HG03439 (cell line): ENCODE results near the gene RASA4B.
"Not testable (repeated sequence)": the region's sequence is repeated elsewhere in the genome, so short reads cannot be mapped to it uniquely, and the experiment has no call there.

Experiments used
- ATAC-seq: cut with Tn5 transposase; IDR thresholded peaks from one replicate; pipeline ENCODE4 v1.9.1; 2021; ENCODE audit warnings: mild to moderate bottlenecking, moderate library complexity; ENCODE audit not compliant: unreplicated experiment

RASA4B gene

GRCh38 chr7:102455596-102455995 lies 62.0 kb downstream of the RASA4B start:
- no peak for ATAC-seq

- ATAC-seq, result not testable (repeated sequence)
Measured at GRCh38 chr7:102454932-102455331, 62.6 kb downstream of the RASA4B start.

- ATAC-seq, result no peak
Measured at GRCh38 chr7:102454468-102454867, 63.1 kb downstream of the RASA4B start.

DNA sequence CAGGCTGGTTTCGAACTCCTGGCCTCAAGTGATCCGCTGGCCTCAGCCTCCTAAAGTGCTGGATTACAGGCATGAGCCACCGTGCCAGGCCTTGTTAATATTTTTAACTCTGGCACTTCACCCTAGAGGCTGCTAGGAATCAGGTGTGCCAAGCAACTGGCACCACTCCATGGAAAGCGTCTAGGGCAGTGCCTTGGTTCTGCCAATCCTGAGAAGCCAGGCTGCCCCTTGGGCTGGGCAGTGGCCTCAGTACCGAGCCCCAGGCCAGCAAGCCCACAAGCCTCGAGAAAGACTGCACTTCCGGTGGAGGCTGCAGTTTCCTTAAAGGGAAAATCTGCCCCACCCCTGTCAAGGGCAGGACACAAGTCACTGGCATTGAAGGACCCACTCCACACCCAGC lies 64.3 kb downstream of the RASA4B start:
- ATAC-seq, result no peak

DNA sequence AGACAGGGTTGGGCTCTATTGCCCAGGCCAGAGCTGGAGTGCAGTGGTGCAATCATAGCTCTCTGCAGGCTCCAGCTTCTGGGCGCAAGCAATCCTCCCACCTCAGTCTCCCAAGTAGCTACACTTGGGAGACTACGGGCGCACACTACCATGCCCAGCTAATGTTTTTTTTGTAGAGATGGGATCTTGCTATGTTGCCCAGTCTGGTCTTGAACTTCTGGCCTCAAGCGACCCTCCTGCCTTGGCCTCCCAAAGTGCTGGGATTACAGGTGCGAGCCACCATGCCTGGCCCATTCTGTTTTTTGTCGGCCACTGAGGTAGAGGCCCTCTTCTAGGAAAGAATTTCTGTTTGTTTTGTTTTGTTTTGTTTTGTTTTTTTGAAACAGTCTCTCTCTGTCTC lies 65.1 kb downstream of the RASA4B start:
- ATAC-seq, result no peak

- no peak for ATAC-seq
Measured at GRCh38 chr7:102451371-102452054, 66.1 kb downstream of the RASA4B start.

DNA sequence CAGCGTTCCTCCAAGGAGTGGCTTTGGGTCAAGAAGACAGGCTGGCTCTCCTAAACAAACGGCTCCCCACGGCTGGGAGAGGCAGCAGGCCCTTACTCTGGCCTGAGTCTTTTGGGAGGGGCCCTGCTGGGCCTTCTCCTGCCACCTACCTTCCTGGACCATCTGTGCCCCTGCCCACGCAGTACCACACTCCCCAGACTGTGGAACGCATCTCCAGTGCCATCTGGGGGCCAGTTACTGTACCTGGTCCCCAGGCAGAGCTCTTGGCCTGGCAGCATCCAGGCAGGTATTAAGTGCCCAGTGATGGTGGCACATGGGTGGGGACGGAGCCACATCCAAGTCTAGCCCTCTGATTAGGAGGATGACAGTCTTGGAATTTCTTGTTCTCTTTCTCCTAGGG lies 67.3 kb downstream of the RASA4B start:
- ATAC-seq, result no peak

DNA sequence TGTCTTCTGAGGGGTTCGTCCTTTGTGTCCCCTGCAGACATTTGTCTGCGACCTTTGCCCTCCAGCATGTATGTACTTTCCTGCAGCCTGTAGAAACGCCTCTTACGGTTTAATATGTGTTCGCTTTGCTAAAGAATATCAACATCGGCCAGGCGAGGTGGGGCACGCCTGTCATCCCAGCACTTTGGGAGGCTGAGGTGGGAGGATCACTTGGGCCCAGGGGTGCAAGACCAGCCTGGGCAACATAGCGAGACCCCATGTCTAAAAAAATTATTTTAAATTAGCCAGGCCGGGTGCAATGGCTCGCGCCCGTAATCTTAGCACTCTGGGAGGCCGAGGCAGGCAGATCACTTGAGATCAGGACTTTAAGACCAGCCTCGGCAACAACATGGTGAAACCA lies 68.4 kb downstream of the RASA4B start:
- no peak for ATAC-seq

DNA sequence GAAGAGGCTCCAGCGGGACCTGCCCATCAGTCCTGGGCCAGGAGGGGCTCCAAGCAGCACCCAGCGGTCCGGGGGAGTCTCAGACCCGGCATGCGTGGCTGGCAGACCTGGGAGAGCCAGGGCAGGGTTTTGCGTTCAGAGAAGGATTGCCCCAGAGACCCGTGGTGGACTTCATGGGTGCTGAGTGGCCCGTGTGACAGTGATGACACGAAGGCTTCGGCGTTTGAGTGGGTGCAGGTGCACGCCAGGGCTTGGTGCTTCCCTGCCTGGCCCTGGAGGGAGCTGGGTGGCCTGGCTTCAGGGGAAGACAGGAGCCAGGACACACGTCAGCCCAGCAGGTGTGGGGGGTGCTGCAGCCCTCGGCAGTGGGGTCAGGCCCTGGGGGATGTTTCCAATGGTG lies 70.3 kb downstream of the RASA4B start:
- ATAC-seq, result no peak

GRCh38 chr7:102446387-102447156 lies 71.0 kb downstream of the RASA4B start:
- no peak for ATAC-seq

GRCh38 chr7:102445674-102446071 lies 71.9 kb downstream of the RASA4B start:
- ATAC-seq, result no peak

GRCh38 chr7:102444961-102445673 lies 72.5 kb downstream of the RASA4B start:
- ATAC-seq, result peak; percentile 40

GRCh38 chr7:102439963-102440795 lies 77.4 kb downstream of the RASA4B start:
- ATAC-seq, result no peak

- ATAC-seq, result no peak
Measured at GRCh38 chr7:102436118-102436517, 81.5 kb downstream of the RASA4B start.

GRCh38 chr7:102434039-102434486 lies 83.5 kb downstream of the RASA4B start:
- peak; percentile 6 for ATAC-seq

GRCh38 chr7:102433219-102434038 lies 84.1 kb downstream of the RASA4B start, which contains the start of gene ORAI2:
TSS of gene ORAI2 (plus strand) at chr7:102433575. CDS start at chr7:102438957, 5,382 bp downstream.
- ATAC-seq, result peak; percentile 44
